Liver (tissue), 9 donors: ENCODE data around the gene BRD2. TPM values are rescaled to one million over a fixed set of nuclear protein-coding genes. Genes with fewer than 3 reads are reported as not detected.

Source experiments
- DNase-seq: peaks from one replicate; pipeline ENCODE4 v3.0.0-alpha.2; 2017; ENCODE audit warnings: low spot score
- H3K27ac ChIP-seq, 2 donors: one replicate each; pipeline ENCODE4 v1.7.0; 2013; ENCODE audit warnings: inconsistent platforms in 2 of 2, low read length in 2 of 2, control low read depth in 1 of 2, low read depth in 1 of 2, mild to moderate bottlenecking in 1 of 2
- H3K27me3 ChIP-seq, 4 donors: one replicate each; pipeline versions ENCODE4 v1.6.1 to v1.7.0; 2013; ENCODE audit warnings: low read length in 3 of 4, inconsistent platforms in 1 of 4, mild to moderate bottlenecking in 1 of 4, moderate library complexity in 1 of 4; ENCODE audit not compliant: control insufficient read depth in 4 of 4, insufficient read depth in 4 of 4
- H3K36me3 ChIP-seq, 4 donors: one replicate each; pipeline versions ENCODE4 v1.6.1 to v1.7.0; 2013; ENCODE audit warnings: low read length in 3 of 4, mild to moderate bottlenecking in 3 of 4, low read depth in 1 of 4, moderate library complexity in 1 of 4; ENCODE audit not compliant: control insufficient read depth in 4 of 4, insufficient read depth in 3 of 4
- H3K4me1 ChIP-seq, 4 donors: one replicate each; pipeline versions ENCODE4 v1.6.1 to v1.7.0; 2013; ENCODE audit warnings: low read length in 3 of 4, mild to moderate bottlenecking in 3 of 4, moderate library complexity in 1 of 4; ENCODE audit not compliant: control insufficient read depth in 4 of 4, insufficient read depth in 4 of 4
- H3K4me3 ChIP-seq, 3 donors: one replicate each; pipeline versions ENCODE4 v1.6.1 to v1.7.0; 2013; ENCODE audit warnings: low read length in 3 of 3, control low read depth in 1 of 3, low read depth in 1 of 3, mild to moderate bottlenecking in 1 of 3
- H3K9ac ChIP-seq, 2 donors: one replicate each; pipeline ENCODE4 v1.7.0; 2013; ENCODE audit warnings: low read length in 2 of 2, mild to moderate bottlenecking in 2 of 2, moderate library complexity in 2 of 2, control low read depth in 1 of 2, low read depth in 1 of 2
- H3K9me3 ChIP-seq, 4 donors: one replicate each; pipeline versions ENCODE4 v1.6.1 to v1.7.0; 2013; ENCODE audit warnings: low read length in 3 of 4; ENCODE audit not compliant: control insufficient read depth in 4 of 4
- EGR1 ChIP-seq, 2 donors: IDR thresholded peaks; 2 replicates each; pipeline ENCODE4 v1.6.1; 2016 to 2018; ENCODE audit warnings: antibody characterized with exemption in 2 of 2, low read depth in 2 of 2
- FOXA1 ChIP-seq: IDR thresholded peaks from 2 replicates; pipeline ENCODE4 v1.6.1; 2016; ENCODE audit warnings: antibody characterized with exemption
- FOXA2 ChIP-seq: IDR thresholded peaks from 2 replicates; pipeline ENCODE4 v1.6.1; 2016; ENCODE audit warnings: antibody characterized with exemption
- GABPA ChIP-seq, 2 donors: IDR thresholded peaks in 1 of 2; conservative IDR thresholded peaks in 1 of 2; 2 replicates each; pipeline ENCODE4 v1.6.1; 2016; ENCODE audit warnings: antibody characterized with exemption in 2 of 2, mild to moderate bottlenecking in 1 of 2, moderate library complexity in 1 of 2
- HNF4A ChIP-seq, 2 donors: conservative IDR thresholded peaks; 2 replicates each; pipeline ENCODE4 v1.6.1; 2016; ENCODE audit warnings: antibody characterized with exemption in 2 of 2, mild to moderate bottlenecking in 2 of 2
- HNF4G ChIP-seq: IDR thresholded peaks from 2 replicates; pipeline ENCODE4 v1.6.1; 2016; ENCODE audit warnings: antibody characterized with exemption
- JUND ChIP-seq, 2 donors: IDR thresholded peaks; 2 replicates each; pipeline ENCODE4 v1.6.1; 2016; ENCODE audit warnings: antibody characterized with exemption in 2 of 2
- NR2F2 ChIP-seq: IDR thresholded peaks from 2 replicates; pipeline ENCODE4 v1.6.1; 2016; ENCODE audit warnings: antibody characterized with exemption
- RAD21 ChIP-seq, 2 donors: IDR thresholded peaks; 2 replicates each; pipeline ENCODE4 v1.6.1; 2016; ENCODE audit warnings: antibody characterized with exemption in 2 of 2, mild to moderate bottlenecking in 2 of 2
- RXRA ChIP-seq, 2 donors: IDR thresholded peaks; 2 replicates each; pipeline ENCODE4 v1.6.1; 2017 to 2018; ENCODE audit warnings: antibody characterized with exemption in 2 of 2, mild to moderate bottlenecking in 1 of 2
- SP1 ChIP-seq: IDR thresholded peaks from 2 replicates; pipeline ENCODE4 v1.6.1; 2018; ENCODE audit warnings: antibody characterized with exemption, mild to moderate bottlenecking
- TAF1 ChIP-seq: conservative IDR thresholded peaks from 2 replicates; pipeline ENCODE4 v1.6.1; 2016; ENCODE audit warnings: antibody characterized with exemption, mild to moderate bottlenecking
- YY1 ChIP-seq: IDR thresholded peaks from 2 replicates; pipeline ENCODE4 v1.6.1; 2016; ENCODE audit warnings: antibody characterized with exemption, mild to moderate bottlenecking
- WGBS: extraction: QIAGEN DNeasy Blood & Tissue Kit; methylation state at CpG from one replicate; pipeline ENCODE4 v1.1.7; 2013; 5-methylcytosine and 5-hydroxymethylcytosine counted together
- polyA plus RNA-seq, 2 donors: library from polyadenylated mRNA; stranded (reverse) in 1 of 2; unstranded in 1 of 2; fragments of 200-250 nt in 1 of 2; fragments of >200 nt in 1 of 2; fragmentation: Nextera tagmentation in 1 of 2; extraction: Ambion mirVana in 1 of 2; gene quantifications; one replicate each; pipeline versions ENCODE4 v1.2.1 to v1.2.3, GENCODE V29; 2013 to 2015
- total RNA-seq, 2 donors: library from RNA; depleted of rRNA; stranded (reverse); fragments of >200 nt; gene quantifications; one replicate each; pipeline ENCODE4 v1.2.3, GENCODE V29; 2014
- TF ChIP-seq, protein P1 (sequence below): IDR thresholded peaks from 2 replicates; pipeline ENCODE4 v1.6.1; 2016; ENCODE audit warnings: antibody characterized with exemption
- TF ChIP-seq, protein P2 (sequence below): fragments of 150-350 bp; IDR thresholded peaks from 2 replicates; pipeline ENCODE4 v1.5.1; 2017; ENCODE audit warnings: improper control_type of control experiment, low read depth, low read length; ENCODE audit not compliant: missing input control
- TF ChIP-seq, protein P3 (sequence below): IDR thresholded peaks from 2 replicates; pipeline ENCODE4 v1.6.1; 2016; ENCODE audit warnings: antibody characterized with exemption, mild to moderate bottlenecking
- TF ChIP-seq, protein P4 (sequence below): IDR thresholded peaks from 2 replicates; pipeline ENCODE4 v1.6.1; 2016; ENCODE audit warnings: antibody characterized with exemption
- TF ChIP-seq, protein P5 (sequence below): IDR thresholded peaks from 2 replicates; pipeline ENCODE4 v1.6.1; 2016; ENCODE audit warnings: antibody characterized with exemption
- donor health status: healthy.
- donor health status: healthy.
- donor health status: healthy.
- donor health status: healthy.
- donor health status: healthy.

BRD2 gene
- total and polyA plus RNA-seq, 4 donors, result 29.8 to 100 (median 50.2) TPM

DNA sequence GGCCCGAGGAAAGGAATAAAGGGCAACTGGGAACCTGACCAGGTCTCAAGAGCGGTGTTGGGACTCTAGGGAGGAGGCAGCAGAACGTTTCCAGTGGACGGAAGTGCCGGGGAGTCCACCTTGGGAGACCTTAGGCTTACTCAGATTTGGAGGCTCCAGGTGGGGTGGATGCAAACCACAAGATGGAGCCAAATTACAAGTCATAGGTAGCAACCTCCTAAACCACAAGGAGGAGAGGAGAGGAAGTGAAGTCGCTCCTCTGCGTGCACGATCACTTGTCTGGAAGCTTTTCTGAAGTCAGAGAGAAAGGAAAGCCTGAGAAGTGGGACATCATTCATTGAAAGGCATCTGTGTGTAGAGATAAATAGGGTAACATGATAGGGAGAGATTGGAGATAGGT, 31.7 kb downstream of the BRD2 start:
- Histone ChIP-seq H3K4me3 (no peak overlapping the region), H3K9ac (no peak overlapping the region), H3K27ac (no peak overlapping the region), H3K9me3 (no peaks in the 10 kb centered on the region), H3K4me1 (no peaks in the 10 kb centered on the region), H3K36me3 (no peaks in the 10 kb centered on the region), H3K27me3 (peaks cover 0 to 2% (median 0%) of the 10 kb centered on the region in 4 donors)
- TF ChIP-seq RAD21 (IDR thresholded peaks at IDR 0.05), result peak; percentile 40 to 61
- no peak for TF ChIP-seq HNF4A (conservative IDR thresholded peaks at IDR 0.05)
- no peak for TF ChIP-seq SP1
- TF ChIP-seq YY1, result no peak
- TF ChIP-seq, protein P1, sequence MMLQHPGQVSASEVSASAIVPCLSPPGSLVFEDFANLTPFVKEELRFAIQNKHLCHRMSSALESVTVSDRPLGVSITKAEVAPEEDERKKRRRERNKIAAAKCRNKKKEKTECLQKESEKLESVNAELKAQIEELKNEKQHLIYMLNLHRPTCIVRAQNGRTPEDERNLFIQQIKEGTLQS, result no peak
- DNase-seq, result no peak
- WGBS, result 49% methylated on average over 8 of the region's 8 CpGs

DNA sequence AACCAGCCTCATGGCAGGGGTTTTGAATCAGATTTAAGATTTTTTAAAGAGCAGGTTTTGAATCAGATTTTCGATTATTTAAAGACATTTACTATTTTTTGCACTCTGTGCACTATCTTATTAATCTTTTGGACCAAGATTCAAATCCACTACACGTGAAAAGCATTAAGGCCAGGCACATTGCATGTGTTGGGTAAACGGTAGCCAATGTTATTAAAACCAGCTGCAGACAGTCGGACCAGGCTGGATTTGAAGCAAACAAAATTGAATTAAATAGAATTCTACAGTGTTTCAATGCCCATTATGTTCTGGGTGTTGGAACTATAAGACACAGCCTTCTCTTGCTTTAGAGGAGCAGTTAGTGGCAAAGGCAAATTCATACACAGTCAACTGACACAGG, 33.3 kb downstream of the BRD2 start:
- H3K4me3 ChIP-seq, result no peak overlapping the region
- H3K27me3 ChIP-seq, result peaks cover 0 to 2% (median 0%) of the 10 kb centered on the region in 4 donors
- DNase-seq, result no peak
- H3K9ac ChIP-seq, result no peak overlapping the region
- no peak overlapping the region for H3K27ac ChIP-seq
- WGBS, result 80% methylated on average over 4 of the region's 4 CpGs
- no peak for TF ChIP-seq FOXA1
- no peak for TF ChIP-seq EGR1 (IDR thresholded peaks at IDR 0.05; ENCODE audit: low read depth in 2 of 2)
- TF ChIP-seq, protein P2, sequence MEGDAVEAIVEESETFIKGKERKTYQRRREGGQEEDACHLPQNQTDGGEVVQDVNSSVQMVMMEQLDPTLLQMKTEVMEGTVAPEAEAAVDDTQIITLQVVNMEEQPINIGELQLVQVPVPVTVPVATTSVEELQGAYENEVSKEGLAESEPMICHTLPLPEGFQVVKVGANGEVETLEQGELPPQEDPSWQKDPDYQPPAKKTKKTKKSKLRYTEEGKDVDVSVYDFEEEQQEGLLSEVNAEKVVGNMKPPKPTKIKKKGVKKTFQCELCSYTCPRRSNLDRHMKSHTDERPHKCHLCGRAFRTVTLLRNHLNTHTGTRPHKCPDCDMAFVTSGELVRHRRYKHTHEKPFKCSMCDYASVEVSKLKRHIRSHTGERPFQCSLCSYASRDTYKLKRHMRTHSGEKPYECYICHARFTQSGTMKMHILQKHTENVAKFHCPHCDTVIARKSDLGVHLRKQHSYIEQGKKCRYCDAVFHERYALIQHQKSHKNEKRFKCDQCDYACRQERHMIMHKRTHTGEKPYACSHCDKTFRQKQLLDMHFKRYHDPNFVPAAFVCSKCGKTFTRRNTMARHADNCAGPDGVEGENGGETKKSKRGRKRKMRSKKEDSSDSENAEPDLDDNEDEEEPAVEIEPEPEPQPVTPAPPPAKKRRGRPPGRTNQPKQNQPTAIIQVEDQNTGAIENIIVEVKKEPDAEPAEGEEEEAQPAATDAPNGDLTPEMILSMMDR, result no peak
- TF ChIP-seq SP1, result no peak
- no peak for TF ChIP-seq HNF4G
- TF ChIP-seq HNF4A (conservative IDR thresholded peaks at IDR 0.05), result no peak
- TF ChIP-seq, protein P3, sequence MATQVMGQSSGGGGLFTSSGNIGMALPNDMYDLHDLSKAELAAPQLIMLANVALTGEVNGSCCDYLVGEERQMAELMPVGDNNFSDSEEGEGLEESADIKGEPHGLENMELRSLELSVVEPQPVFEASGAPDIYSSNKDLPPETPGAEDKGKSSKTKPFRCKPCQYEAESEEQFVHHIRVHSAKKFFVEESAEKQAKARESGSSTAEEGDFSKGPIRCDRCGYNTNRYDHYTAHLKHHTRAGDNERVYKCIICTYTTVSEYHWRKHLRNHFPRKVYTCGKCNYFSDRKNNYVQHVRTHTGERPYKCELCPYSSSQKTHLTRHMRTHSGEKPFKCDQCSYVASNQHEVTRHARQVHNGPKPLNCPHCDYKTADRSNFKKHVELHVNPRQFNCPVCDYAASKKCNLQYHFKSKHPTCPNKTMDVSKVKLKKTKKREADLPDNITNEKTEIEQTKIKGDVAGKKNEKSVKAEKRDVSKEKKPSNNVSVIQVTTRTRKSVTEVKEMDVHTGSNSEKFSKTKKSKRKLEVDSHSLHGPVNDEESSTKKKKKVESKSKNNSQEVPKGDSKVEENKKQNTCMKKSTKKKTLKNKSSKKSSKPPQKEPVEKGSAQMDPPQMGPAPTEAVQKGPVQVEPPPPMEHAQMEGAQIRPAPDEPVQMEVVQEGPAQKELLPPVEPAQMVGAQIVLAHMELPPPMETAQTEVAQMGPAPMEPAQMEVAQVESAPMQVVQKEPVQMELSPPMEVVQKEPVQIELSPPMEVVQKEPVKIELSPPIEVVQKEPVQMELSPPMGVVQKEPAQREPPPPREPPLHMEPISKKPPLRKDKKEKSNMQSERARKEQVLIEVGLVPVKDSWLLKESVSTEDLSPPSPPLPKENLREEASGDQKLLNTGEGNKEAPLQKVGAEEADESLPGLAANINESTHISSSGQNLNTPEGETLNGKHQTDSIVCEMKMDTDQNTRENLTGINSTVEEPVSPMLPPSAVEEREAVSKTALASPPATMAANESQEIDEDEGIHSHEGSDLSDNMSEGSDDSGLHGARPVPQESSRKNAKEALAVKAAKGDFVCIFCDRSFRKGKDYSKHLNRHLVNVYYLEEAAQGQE, result no peak
- TF ChIP-seq RXRA (IDR thresholded peaks at IDR 0.05), result no peak
- no peak for TF ChIP-seq FOXA2
- no peak for TF ChIP-seq GABPA (IDR thresholded peaks at IDR 0.05 in 1 of 2, conservative IDR thresholded peaks at IDR 0.05 in 1 of 2)
- TF ChIP-seq, protein P4, sequence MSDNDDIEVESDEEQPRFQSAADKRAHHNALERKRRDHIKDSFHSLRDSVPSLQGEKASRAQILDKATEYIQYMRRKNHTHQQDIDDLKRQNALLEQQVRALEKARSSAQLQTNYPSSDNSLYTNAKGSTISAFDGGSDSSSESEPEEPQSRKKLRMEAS, result no peak
- TF ChIP-seq TAF1, result no peak
- TF ChIP-seq JUND (IDR thresholded peaks at IDR 0.05), result no peak
- TF ChIP-seq RAD21 (IDR thresholded peaks at IDR 0.05), result no peak
- TF ChIP-seq NR2F2, result no peak
- TF ChIP-seq, protein P5, sequence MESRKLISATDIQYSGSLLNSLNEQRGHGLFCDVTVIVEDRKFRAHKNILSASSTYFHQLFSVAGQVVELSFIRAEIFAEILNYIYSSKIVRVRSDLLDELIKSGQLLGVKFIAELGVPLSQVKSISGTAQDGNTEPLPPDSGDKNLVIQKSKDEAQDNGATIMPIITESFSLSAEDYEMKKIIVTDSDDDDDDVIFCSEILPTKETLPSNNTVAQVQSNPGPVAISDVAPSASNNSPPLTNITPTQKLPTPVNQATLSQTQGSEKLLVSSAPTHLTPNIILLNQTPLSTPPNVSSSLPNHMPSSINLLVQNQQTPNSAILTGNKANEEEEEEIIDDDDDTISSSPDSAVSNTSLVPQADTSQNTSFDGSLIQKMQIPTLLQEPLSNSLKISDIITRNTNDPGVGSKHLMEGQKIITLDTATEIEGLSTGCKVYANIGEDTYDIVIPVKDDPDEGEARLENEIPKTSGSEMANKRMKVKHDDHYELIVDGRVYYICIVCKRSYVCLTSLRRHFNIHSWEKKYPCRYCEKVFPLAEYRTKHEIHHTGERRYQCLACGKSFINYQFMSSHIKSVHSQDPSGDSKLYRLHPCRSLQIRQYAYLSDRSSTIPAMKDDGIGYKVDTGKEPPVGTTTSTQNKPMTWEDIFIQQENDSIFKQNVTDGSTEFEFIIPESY, result no peak
- TF ChIP-seq, protein P1, result no peak
- TF ChIP-seq YY1, result no peak
- H3K36me3 ChIP-seq, result no peaks in the 10 kb centered on the region
- no peaks in the 10 kb centered on the region for H3K9me3 ChIP-seq
- no peaks in the 10 kb centered on the region for H3K4me1 ChIP-seq
